Calu3 (cell line): ENCODE measurements around the gene ATF7. TPM values are rescaled to one million over a fixed set of nuclear protein-coding genes. Genes with fewer than 3 reads are reported as not detected.

ENCODE experiments used
- BruUV-seq: library from RNA; stranded (reverse); fragments of 400-500 nt; replicated peaks from 2 replicates; lab custom pipeline; 2021; lab: Mats Ljungman, UMichigan
- CTCF ChIA-PET: fragments of 300-600 bp; sonication (Branson Sonifier 250); formaldehyde crosslinking; loops from one replicate; lab custom pipeline; 2022; ENCODE audit warnings: antibody characterized with exemption; lab: Charles Lee
- DNase-seq: peaks from one replicate; pipeline ENCODE4 v3.0.0; 2022
- H3K27ac Mint-ChIP-seq: one replicate; pipeline ENCODE4 v1.8.0; 2022; ENCODE audit warnings: mixed read lengths; ENCODE audit not compliant: unreplicated experiment
- H3K27me3 Mint-ChIP-seq: one replicate; pipeline ENCODE4 v1.8.0; 2022; ENCODE audit warnings: mixed read lengths; ENCODE audit not compliant: unreplicated experiment
- H3K36me3 Mint-ChIP-seq: one replicate; pipeline ENCODE4 v1.8.0; 2022; ENCODE audit warnings: mild to moderate bottlenecking, moderate library complexity, mixed read lengths; ENCODE audit not compliant: insufficient read depth, unreplicated experiment
- H3K4me1 Mint-ChIP-seq: one replicate; pipeline ENCODE4 v1.8.0; 2022; ENCODE audit warnings: mild to moderate bottlenecking, low read depth, mixed read lengths; ENCODE audit not compliant: unreplicated experiment
- H3K4me3 Mint-ChIP-seq: one replicate; pipeline ENCODE4 v1.8.0; 2022; ENCODE audit warnings: mild to moderate bottlenecking, low read depth, moderate library complexity, mixed read lengths; ENCODE audit not compliant: unreplicated experiment
- H3K9me3 Mint-ChIP-seq: one replicate; pipeline ENCODE4 v1.8.0; 2022; ENCODE audit warnings: low read depth, mixed read lengths; ENCODE audit not compliant: unreplicated experiment
- intact Hi-C: fragments of 100-400 bp; cut with micrococcal nuclease; formaldehyde crosslinking; loops from one replicate; pipeline ENCODE4 v1.10.0; 2022; ENCODE audit not compliant: unreplicated experiment
- total RNA-seq: library from RNA; stranded (reverse); gene quantifications from 2 replicates; pipeline ENCODE4 v1.2.3, GENCODE V29; 2022
- TF ChIP-seq, protein P1 (sequence below): fragments of 200-600 bp; IDR thresholded peaks from one replicate; pipeline ENCODE4 v1.8.0; 2022; ENCODE audit warnings: antibody characterized with exemption; ENCODE audit not compliant: unreplicated experiment

The ATF7 gene
- total RNA-seq, 1 experiment from 2014 or later: 18.0 TPM

DNA sequence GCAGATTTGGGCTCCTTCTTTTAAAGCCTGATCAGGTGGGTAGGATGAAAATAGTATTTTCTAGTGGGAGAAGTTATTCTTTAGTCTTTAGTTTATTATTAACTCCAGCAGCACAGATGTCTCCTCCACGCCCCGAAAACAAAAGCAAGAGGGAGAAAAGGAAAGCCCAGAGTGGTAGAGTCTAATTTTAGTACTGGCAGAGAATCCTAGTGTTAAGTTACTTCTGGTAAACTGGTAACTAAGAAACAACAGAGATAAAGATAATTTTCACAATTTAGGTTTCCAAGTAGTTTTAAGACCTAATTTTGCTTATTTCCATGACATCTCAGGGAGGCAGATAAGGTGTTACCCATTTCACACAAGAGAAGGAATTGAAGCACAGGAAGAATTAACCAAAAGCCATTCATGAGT is 33.4 kb upstream of the ATF7 start:
- H3K27ac Mint-ChIP-seq: peak overlapping the region; percentile 75
- no peaks in the 10 kb centered on the region for H3K27me3 Mint-ChIP-seq
- no peaks in the 10 kb centered on the region for H3K9me3 Mint-ChIP-seq
- intact Hi-C loops: no loop called here
- BruUV-seq: no TSS peak
- CTCF ChIA-PET: interaction anchor here (0.6 to 1.5 kb wide), 2 partner anchors 121 to 357 kb away, joined by 3 read pairs; no protein-coding TSS in a partner anchor
- TF ChIP-seq, protein P1, sequence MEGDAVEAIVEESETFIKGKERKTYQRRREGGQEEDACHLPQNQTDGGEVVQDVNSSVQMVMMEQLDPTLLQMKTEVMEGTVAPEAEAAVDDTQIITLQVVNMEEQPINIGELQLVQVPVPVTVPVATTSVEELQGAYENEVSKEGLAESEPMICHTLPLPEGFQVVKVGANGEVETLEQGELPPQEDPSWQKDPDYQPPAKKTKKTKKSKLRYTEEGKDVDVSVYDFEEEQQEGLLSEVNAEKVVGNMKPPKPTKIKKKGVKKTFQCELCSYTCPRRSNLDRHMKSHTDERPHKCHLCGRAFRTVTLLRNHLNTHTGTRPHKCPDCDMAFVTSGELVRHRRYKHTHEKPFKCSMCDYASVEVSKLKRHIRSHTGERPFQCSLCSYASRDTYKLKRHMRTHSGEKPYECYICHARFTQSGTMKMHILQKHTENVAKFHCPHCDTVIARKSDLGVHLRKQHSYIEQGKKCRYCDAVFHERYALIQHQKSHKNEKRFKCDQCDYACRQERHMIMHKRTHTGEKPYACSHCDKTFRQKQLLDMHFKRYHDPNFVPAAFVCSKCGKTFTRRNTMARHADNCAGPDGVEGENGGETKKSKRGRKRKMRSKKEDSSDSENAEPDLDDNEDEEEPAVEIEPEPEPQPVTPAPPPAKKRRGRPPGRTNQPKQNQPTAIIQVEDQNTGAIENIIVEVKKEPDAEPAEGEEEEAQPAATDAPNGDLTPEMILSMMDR: no peak
- DNase-seq: no peak
- peaks cover 5% of the 10 kb centered on the region for H3K36me3 Mint-ChIP-seq
- peak overlapping the region; percentile 32 for H3K4me3 Mint-ChIP-seq
- peaks cover 21% of the 10 kb centered on the region for H3K4me1 Mint-ChIP-seq

- TF ChIP-seq, protein P1: no peak
- no TSS peak for BruUV-seq
- H3K4me1 Mint-ChIP-seq: peaks cover 21% of the 10 kb centered on the region
- peak; percentile 54 for DNase-seq
- H3K27ac Mint-ChIP-seq: peak overlapping the region; percentile 75
- peak overlapping the region; percentile 32 for H3K4me3 Mint-ChIP-seq
- CTCF ChIA-PET: interaction anchor here (1.5 kb wide), 1 partner anchor 120 kb away, joined by 3 read pairs; no protein-coding TSS in a partner anchor
- peaks cover under 1% of the 10 kb centered on the region for H3K36me3 Mint-ChIP-seq
- H3K9me3 Mint-ChIP-seq: no peaks in the 10 kb centered on the region
- intact Hi-C loops: no loop called here
- H3K27me3 Mint-ChIP-seq: no peaks in the 10 kb centered on the region
These were observed 32.9 kb upstream of the ATF7 start for GRCh38 chr12:53659011-53659551.

DNA sequence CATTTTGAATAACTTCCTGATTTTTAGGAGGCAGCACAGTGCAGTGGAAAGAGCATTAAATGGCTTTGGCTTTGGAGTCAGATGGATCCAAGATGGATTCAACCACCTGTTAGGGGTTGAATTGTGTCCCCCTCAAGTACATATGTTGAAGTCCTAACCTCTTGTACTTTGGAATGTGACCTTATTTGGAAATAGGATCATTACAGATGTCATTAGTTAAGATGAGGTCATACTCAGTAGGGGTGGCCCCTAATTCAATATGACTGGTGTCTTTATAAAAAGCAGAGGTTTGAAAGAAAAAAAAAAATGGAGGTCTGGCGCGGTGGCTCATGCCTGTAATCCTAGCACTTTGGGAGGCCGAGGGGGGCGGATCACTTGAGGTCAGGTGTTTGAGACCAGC is 30.9 kb upstream of the ATF7 start:
- intact Hi-C loops: no loop called here
- Mint-ChIP-seq H3K4me1 (peaks cover 21% of the 10 kb centered on the region), H3K4me3 (no peak overlapping the region), H3K9me3 (no peaks in the 10 kb centered on the region), H3K27ac (no peak overlapping the region), H3K36me3 (no peaks in the 10 kb centered on the region), H3K27me3 (no peaks in the 10 kb centered on the region)
- TF ChIP-seq, protein P1: no peak
- DNase-seq: no peak
- CTCF ChIA-PET: no interaction called here
- BruUV-seq: no TSS peak

GRCh38 chr12:53653595-53653994 is 27.4 kb upstream of the ATF7 start:
- H3K9me3 Mint-ChIP-seq: no peaks in the 10 kb centered on the region
- BruUV-seq: no TSS peak

More at GRCh38 chr12:53653595-53653994, 27.4 kb upstream of the ATF7 start:
- intact Hi-C loops: no loop called here
- Mint-ChIP-seq H3K36me3 (no peaks in the 10 kb centered on the region), H3K4me1 (peaks cover 4% of the 10 kb centered on the region), H3K27me3 (no peaks in the 10 kb centered on the region), H3K27ac (no peak overlapping the region), H3K4me3 (no peak overlapping the region)
- no peak for DNase-seq
- TF ChIP-seq, protein P1: no peak
- CTCF ChIA-PET: no interaction called here
